ENCODE measurements around the gene C10orf143.
"Not testable (repeated sequence)": the region's sequence is repeated elsewhere in the genome, so short reads cannot be mapped to it uniquely, and the experiment has no call there.

C10orf143 gene

DNA sequence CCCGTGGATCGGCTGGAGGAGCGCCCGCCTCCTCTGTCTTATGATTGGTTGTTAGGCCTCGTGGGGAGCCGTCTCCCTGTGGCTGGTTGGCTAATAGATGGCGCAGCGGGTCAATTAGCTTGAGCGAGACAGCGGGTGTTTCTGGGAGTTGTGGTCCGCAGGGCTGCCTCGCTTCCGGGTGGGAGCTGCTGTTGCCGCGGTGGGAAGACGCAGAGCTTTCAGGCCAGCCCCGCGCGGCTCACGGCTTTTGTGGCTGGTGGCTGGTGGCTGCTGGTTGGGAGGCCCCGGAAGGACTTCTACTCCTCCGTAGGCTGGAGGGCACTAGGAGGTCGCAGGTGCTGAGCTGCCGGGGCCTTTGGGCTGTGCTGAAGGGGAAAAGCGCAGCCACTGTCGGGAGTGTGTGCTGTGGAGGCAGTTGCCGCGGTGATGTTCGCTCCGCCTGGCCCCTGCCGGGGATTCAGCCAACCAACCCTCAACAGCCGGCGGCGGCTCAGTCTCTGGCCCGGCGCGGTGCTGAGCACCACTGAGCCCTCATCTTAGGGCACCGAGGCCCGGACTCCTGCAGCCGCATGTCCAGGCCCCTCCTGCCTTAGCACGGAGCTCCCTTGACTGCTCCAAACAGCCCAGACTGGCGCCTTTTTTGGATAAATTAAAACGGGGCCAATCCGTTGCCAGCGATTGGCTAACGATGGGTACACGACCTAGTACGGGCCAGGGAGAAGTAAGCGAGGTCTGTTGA lies 652 bp upstream of the C10orf143 start:
- peak; percentile 95 for DNase-seq

DNA sequence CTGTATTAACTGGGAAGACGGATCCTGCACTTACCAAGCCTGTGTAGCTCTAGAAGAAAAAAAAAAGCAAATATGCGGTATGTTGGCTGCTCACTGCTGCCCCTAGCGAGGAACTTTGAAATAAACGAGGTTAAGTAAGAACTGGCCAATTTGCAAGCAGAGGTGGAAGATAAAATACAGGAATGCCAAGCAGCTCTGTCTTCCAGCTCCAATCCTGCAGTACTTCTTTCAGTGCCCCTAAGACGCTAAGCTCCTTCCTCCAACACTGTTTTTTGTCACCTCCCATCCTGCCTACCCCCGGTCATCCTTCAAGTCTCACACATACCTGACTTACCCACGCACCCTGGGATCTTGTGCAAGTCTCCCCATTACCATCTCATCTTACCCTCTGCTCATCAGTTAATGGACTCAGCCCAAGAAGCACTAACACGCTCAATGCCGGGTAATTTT lies 809 bp downstream of the C10orf143 start:
- peak; percentile 71 for DNase-seq

DNA sequence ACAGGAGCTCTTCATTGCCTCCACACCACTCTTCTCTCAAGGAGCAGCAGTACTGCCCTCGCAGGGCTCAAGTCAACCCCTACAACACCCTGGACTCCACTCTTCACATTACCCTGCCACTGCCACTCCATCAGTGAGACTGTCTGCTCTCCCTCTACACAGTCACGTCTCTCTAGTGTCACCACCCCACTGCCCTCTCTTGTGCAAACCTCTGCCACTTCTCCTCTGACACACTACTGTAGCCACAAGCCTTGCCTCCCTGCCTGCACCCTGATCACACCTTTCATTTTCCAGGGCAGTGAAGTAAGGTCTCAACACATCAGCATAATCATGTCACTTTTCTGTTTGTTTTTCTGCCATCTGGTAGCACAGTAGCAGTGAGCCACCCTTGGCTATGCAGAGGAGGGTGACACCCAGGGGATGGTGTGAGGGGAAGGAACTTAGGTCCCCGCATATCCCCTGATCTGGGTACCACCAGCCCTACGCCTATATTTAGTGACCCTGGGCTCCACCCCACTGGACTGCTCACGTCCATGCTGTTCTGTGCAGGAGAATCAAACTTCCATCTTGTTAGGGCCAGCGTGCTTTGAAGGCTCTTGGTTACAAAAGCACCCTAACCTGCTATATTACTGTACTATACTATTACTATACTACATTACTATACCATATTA lies 1.6 kb downstream of the C10orf143 start:
- no peak for DNase-seq

DNA sequence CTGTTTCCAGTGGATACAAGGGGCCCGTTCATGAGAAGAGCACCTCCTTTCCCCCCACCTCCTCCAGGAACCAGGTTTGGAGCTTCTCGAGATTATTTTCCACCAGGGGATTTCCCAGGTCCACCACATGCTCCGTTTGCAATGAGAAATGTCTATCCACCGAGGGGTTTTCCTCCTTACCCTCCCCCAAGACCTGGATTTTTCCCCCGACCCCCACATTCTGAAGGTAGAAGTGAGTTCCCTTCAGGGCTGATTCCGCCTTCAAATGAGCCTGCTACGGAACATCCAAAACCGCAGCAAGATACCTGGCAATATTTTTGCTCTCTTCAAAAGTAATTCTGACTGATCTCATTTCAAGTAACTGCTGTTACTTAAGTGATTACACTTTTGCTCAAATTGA lies 2.5 kb downstream of the C10orf143 start:
- DNase-seq = not testable (repeated sequence)

DNA sequence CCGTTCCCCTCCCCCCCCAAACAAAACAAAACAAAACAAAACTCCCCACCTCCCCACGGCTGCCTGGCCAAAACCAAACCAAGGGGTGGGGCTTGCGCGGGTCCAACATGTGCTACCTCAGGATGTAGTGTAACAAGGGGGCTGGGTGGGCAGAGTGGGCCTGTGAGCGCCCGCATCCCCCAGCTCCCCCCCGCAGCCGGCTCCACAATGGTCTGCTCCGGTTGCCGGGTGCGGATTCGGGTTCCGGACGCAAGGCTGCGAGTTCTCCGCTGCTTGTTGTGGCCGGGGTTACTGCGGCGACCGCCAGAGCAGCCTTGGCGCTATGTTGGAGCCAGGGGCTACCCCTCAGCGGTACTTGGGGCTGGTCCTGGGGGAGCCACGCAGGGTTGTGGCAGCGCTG lies 4.9 kb downstream of the C10orf143 start:
- DNase-seq = no peak

DNA sequence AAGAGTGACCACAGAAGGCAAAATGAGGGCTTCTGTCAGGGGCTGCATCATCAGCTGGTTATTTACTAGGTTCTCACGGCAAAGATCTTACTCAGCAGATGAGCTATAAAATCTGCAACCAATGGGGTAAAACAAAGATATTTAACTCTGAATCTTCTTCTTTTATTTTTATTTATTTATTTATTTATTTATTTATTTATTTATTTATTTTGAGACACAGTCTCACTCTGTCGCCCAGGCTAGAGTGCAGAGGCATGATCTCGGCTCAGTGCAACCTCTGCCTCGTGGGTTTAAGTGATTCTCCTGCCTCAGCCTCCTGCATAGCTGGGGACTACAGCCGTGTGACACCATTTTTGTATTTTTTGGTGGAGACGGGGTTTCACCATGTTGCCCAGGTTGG lies 11.3 kb downstream of the C10orf143 start:
- DNase-seq = no peak

DNA sequence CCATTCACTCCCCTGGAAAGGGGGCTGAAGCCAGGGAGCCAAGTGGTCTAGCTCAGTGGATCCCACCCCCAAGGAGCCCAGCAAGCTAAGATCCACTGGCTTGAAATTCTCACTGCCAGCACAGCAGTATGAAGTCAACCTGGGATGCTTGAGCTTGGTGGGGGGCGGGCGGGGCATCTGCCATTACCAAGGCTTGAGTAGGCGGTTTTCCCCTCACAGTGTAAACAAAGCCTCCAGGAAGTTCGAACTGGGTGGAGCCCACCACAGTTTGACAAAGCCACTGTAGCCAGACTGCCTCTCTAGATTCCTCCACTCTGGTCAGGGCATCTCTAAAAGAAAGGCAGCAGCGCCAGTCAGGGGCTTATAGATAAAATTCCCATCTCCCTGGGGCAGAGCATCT lies 20.1 kb downstream of the C10orf143 start:
- DNase-seq = not testable (repeated sequence)

DNA sequence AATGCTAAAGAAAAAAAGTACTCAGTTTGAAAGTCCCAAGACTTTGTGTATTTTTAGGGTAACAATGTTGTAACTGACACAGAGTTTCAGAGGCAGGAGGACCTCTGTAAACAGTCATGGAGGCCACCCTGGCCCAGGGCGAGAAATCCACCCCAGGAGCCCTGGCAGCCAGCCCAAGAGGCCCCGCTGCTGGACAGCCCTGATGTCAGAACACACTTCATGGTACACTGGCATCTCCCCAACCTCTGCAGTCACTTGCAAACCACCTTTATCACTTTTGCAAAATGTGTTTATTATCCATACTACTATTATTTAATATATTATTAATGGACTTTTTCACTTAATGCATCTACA lies 30.2 kb downstream of the C10orf143 start:
- DNase-seq = no peak

DNA sequence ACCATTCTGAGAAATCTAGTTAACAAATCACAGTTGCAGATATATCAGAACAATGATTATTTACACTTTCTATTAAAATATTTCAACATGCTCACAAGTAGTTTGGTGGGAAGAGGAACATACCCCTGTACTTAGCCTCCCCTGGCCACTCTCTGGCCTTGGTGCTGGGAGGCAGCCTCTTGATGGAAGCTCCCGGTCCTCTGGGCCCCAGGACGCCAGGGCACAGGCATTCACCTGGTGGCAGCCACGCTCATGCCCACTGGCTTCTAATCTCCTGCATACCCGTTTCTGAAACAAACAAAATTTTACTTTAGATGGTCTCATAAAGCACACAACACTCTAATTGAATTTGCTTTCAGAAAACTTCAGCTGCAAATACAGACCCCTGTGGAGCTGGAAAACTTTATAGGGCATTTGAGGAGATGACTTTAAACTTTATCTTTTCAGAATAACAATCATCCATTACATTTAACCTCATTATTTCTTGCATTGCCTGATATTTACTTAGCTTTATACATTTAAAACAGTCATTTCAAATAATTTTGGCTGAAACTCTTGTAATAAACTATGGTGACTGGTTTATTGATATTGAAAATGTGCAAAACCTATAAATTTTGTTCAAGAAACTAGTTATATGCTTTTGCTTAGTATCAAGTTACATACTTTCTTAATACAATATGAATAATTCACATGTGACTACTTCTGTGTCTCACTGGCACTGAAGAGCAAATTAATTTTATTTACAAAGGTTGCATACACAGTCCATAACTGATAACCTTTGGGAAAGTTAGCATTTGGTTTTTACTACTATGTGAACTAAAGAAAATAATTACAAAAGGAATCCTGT lies 30.8 kb downstream of the C10orf143 start:
- no peak for DNase-seq

DNA sequence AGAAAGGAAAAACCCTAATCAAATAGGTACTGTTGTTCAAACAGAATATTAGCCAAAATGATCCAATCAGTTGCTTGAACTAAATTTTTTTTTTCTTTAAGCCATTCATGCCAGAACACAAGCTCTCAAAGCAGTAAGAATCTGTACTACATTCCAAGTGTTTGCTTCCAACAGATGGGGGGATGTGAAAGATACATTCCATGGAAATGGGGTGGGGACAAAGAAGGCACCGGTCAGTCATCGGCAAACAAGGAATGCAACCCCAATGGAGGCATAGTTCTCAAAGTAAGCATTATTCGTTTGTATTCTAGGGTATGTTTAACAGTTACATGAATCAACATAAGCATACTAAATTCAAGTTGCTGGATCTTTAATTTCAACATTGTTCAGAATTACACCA lies 32.5 kb downstream of the C10orf143 start:
- DNase-seq = no peak

DNA sequence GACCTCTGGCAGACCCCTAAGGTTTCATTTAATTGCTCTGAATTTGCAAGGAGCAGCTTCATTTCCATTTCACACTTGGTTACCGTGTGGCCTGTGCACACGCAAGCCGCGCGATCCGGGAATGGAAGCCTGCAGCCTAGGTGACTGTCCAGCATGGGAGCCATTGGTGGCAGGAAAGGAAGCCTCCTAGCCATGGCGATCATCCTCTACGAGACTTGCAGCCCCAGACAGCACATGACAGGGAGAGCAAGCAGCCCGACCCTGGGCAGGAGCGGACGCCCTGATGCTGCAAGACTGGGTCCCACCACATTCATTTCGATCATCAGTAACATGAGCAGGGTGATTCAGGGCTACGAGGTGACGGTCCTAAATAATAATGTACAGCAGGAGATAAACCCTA lies 33.9 kb downstream of the C10orf143 start:
- DNase-seq = no peak

DNA sequence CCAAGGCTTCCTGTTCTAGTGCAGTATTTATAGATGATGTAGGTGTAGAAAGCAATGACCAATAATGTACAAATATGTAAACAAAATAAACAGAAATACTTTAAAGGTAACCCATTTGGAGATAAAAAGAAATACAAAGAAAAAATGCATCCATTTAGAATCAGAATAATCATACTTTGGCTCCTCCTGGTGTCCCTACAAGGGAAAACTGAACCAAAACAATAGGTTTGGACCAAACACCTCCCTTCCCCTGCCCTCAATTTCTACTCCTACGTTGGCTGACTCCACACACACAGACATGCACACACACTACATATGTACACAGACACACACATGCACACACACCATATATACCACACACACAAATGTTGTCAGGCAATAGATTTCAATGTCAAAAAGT lies 36.0 kb downstream of the C10orf143 start:
- no peak for DNase-seq

DNA sequence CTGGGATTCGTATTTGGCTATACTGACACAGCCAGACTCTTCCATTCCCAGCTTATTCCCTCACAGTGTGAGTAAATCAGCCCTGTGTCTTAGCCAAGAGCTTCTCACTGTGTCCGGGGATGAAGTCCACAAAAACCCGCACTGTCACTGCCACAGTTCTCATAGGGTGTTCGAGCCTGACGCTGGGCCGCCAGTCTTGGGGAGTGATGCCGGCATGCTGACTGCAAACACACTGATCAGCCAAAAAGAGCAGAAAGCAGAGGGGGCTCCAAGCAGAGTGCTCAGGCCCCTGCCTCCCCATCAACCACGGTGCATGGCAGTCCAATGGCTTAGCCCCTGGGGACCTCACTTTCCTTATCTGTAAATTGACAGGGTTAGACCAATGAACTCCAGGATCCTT lies 36.7 kb downstream of the C10orf143 start:
- DNase-seq = no peak

DNA sequence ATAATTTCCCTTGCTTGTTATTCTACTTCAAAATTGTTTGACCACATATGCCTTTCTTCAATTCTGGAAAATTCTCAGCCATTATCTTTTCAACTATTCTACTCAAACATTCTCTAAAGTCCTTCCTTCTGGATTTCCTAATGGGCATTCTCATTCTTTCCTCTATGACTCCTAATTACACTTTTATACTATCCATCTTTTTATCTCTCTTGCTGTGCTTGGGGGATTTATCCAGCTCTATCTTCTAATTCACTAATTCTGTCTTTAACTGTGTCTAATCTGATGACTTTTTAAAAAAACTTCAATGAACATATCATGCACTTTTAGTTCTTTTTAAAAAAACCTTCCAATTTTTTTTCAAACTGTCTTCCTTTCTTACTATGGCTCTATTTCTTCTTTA lies 38.4 kb downstream of the C10orf143 start:
- DNase-seq = no peak

DNA sequence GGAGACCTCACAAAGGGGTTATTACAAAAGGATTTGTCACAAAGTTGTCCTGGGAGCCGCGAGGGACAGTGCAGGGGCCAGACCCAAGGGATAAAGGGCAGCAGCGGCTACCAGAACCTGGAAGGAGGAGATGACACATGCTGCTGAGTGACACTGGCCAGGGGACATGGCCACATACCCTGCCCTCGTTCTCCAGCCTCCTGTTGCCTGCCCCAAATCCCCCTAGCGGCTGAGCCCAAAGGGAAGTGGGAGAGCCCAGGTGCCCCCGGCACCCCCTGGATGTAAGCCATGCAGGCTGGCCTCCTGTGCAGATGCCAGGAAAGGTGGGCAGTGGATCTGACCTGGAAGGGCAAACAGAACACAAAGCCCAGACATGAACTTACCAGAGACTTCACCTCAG lies 42.7 kb downstream of the C10orf143 start:
- DNase-seq = no peak

DNA sequence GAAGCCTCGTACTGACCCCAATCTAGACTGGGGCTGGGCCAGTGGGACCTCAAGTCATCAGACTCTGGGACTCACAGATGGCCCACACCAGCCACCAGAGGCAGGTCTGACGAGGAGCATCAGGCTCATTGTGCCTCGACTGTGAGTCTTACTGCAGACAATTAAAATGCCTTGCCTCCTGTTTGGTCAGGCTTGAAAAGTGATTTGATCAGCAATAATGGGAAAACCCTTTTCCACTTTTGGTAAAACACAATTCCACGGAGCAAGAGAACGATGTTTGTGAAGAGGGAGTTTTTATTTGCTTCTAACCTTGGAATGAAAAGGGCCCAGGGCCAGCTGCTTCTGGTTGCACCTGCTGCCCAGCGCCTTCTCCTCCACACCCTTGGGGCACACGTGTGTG lies 43.9 kb downstream of the C10orf143 start:
- DNase-seq = no peak

DNA sequence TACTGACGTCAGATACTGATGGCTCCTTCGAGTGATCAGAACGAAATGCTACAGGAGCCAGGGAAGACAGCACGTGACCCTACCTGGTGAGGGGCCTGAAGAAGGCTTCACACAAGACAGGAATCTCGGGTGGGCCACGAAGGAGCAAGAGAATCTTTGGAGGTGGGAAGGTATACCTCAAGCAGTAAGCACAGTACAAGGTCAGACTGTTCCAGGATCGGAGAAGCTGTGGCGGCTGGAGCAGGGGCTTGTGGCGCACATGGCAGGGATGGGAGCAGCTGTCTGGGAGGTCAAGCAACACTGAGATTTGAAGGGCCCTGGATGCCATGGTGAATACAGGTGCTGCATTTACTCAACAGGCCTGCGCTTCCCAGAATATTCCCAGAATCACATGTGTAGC lies 45.4 kb downstream of the C10orf143 start:
- DNase-seq = no peak

DNA sequence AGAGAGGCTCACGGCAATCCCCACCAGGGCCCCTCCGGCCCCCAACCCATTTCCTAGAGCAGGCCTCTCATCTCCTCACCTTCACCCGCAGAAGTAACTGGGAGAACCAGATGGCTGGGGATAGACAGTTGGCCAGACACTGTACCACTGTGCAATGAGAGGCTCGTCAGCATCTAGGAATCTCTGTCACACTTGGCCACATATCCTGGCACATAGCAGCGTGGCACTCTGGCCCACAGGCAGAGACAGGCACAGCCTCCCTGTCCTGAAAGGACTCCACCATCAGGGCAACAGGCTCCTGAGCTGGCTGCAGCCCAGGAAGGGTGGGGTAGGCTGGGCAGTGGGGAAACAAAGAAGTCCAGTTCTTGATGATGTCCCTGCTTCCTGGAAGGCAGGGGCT lies 45.8 kb downstream of the C10orf143 start:
- no peak for DNase-seq

DNA sequence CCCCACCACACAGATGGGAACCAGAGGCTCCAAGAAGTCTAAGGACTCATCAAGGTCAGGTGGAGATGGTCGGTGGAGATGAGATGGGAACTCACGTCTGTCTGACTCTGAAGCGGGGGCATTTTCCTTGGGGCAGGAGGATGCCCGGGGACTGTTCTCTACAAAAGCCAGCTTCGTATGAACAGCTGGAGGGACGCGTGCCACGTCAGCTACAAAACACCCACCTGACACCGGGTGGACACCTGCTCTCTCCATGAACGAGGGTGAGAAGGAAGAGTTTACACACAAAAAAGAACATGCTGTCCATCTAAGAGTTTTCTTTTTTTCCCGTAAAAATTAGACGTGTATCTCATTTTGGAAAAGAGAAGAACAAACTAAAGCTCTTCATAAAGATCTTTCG lies 47.7 kb downstream of the C10orf143 start:
- DNase-seq = no peak

DNA sequence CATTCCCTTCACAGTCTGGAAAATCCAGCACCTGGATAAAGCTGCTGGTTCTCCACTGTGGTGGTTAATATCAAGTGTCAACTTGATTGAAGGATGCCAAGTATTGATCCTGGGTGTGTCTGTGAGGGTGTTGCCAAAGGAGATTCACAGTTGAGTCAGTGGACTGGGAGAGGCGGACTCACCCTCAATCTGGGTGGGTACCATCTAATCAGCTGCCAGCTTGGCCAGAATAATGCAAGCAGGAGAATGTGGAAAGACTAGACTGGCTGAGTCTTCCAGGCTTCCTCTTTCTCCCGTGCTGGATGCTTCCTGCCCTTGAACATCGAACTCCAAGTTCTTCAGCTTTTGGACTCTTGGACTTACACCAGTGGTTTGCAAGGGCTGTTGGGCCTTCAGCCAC lies 48.4 kb downstream of the C10orf143 start:
- no peak for DNase-seq

DNA sequence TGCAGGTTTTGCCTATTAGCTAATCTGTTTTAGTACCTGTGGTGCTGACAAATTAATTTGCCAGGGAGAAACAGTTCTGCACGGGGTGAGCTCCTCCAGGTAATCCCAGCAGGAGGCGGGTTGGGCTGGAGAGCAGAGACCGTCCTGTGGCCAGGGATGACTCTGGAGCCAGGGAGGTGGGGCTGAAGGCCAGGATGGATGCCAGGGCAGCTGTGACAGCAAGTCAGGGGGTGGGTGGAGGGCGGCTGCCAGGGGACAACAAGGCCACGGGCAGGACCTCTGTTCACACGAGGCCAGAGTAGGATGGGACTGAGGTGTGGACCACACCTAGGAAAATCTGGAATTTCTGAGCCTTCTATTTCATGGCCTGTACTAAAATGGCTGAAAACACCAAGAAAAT lies 48.9 kb downstream of the C10orf143 start:
- DNase-seq = no peak

DNA sequence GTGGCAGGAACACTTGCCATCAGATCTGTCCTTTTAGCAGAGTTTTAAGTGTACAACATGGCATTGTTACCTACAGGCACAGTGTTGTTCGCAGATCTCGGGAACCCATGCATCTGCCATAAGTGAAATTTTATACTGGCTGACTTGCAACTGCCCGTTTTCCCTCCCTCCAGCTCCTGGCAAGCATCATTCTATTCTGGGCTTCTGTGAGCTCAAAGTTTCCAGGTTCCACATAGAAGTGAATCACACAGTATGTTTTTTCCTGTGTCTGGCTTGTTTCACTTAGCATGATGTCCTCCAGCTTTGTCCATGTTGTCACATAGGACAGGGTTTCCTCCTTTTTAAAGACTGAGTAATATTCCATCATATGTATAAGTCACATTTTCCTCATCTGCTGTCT lies 56.6 kb downstream of the C10orf143 start:
- DNase-seq = no peak

DNA sequence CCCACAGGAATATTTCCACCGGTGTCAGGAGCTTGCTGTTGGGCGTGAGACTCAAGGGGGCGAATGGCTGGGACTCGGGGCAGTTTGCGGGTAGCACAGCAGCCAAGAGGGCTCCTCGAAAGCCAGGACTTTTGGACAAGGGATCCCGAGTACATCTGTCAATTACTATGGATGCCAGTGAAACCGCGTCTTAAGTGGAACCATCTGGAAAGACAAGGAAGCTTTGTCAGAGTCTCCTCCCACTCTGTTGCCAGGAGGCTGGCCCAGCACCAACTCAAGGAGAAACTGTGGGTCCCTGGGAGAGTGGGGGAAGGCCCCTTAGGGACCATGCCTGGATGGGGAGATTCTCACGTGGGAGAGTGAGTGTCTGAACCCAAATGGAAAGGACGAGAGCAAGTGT lies 57.1 kb downstream of the C10orf143 start:
- no peak for DNase-seq

DNA sequence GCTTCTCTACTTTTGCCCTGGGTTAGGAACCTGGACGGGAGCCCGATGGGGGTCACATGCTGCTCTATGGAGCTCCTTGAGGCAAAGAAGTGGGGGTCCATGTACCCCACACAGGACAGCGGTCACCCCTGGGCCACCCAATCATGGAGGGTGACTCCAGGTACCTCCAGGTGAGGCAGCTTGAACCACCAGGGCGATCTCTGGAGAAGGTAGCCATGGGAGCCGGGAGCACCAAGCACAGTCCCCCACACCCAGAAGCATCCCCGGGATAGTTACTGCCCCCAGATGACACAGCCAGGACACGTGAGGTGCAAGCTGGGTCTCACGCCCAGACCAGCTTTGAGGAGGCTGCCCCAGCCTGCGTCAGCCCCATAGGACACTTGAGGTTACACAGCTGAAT lies 58.4 kb downstream of the C10orf143 start:
- no peak for DNase-seq
